Vagina (tissue), 2 donors: ENCODE results near the gene SLC10A7.

Experiments used
- CTCF ChIP-seq, 3 experiments: fragments of 450-650 bp in 2 of 3; fragments of 200-600 bp in 1 of 3; sonication (generic) in 1 of 3; IDR thresholded peaks; one replicate each; pipeline ENCODE4 v1.5.1; 2017 to 2019; ENCODE audit warnings: antibody characterized with exemption in 3 of 3, mild to moderate bottlenecking in 2 of 3, moderate library complexity in 2 of 3
- POLR2A ChIP-seq, 2 donors: fragments of 450-650 bp; IDR thresholded peaks; one replicate each; pipeline ENCODE4 v1.6.1; 2017; ENCODE audit warnings: antibody characterized with exemption in 2 of 2, mild to moderate bottlenecking in 2 of 2, moderate library complexity in 2 of 2
- POLR2AphosphoS5 ChIP-seq, 2 donors: sonication (generic); formaldehyde crosslinking; IDR thresholded peaks; one replicate each; pipeline ENCODE4 v1.9.0; 2017; ENCODE audit warnings: antibody characterized with exemption in 2 of 2, mild to moderate bottlenecking in 2 of 2, low read depth in 1 of 2; ENCODE audit not compliant: insufficient read depth in 1 of 2

GRCh38 chr4:146256328-146256727, 265.4 kb downstream of the SLC10A7 start:
- TF ChIP-seq CTCF (IDR thresholded peaks at IDR 0.05) (no peak), POLR2A (IDR thresholded peaks at IDR 0.05) (no peak), POLR2AphosphoS5 (IDR thresholded peaks at IDR 0.05; ENCODE audit: insufficient read depth in 1 of 2, low read depth in 1 of 2) (no peak)
